HG03378 (cell line): ENCODE data around the gene NR4A2.
"Not testable (repeated sequence)": the region's sequence is repeated elsewhere in the genome, so short reads cannot be mapped to it uniquely, and the experiment has no call there.

Experiments
- ATAC-seq: cut with Tn5 transposase; IDR thresholded peaks from one replicate; pipeline ENCODE4 v1.9.1; 2021; ENCODE audit warnings: mild to moderate bottlenecking, moderate library complexity; ENCODE audit not compliant: unreplicated experiment

The NR4A2 gene

DNA sequence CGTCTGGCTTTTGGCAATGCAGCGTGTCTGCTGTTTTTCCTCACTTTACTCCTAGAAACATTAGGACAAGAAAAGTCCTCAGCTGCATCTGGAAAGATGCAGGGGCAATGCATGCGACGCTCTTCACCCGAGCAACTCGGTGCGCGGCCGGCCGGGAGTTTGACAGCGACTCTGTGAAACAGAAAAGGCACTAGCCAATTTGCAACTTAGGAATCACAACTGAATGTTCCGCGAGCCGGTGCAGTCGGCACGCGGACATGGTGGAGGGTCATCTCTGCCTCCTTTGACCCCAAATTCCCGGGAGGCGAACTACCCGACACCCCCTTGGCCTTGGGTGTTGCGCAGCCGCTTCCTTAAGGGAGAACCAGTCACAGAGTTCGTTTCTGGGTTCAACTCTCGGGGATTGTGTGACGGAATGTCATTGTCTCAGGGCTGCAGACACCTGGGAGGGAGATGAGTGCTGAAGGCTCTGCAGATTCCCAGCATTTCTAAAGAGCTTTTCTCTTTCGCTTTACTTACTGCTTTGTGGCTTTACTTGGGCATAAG, 9.8 kb downstream of the NR4A2 start:
- ATAC-seq: peak; percentile 18

DNA sequence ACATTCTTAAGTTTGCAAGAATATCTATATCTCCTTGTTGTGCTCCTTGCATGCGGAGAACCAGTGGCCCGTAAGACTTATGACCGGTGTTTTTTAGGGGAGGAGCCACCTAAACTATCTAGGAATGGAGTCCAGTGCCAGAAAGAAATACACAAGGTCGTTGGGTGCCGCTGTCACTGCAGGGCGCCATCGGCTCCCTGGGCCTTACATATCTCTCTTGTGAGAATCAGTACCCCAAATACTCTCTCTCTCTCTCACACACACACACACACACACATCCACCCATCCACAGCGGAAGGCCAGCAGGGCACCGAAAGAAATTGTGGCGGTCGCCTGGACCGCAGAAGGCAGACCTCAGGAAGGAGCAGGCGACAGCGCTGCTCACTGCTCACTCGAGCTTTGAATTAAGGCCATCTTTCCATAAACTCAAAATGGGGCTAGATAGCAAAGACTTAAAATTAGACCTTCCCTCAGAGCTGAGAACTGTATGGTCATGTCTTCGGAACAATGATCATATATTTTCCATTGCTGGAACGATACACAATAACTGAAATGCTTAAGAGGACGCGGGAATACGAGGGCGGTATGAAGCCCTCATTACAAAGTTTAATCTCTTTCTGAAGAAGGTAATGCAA, 10.4 kb downstream of the NR4A2 start:
- ATAC-seq: peak; percentile 66

DNA sequence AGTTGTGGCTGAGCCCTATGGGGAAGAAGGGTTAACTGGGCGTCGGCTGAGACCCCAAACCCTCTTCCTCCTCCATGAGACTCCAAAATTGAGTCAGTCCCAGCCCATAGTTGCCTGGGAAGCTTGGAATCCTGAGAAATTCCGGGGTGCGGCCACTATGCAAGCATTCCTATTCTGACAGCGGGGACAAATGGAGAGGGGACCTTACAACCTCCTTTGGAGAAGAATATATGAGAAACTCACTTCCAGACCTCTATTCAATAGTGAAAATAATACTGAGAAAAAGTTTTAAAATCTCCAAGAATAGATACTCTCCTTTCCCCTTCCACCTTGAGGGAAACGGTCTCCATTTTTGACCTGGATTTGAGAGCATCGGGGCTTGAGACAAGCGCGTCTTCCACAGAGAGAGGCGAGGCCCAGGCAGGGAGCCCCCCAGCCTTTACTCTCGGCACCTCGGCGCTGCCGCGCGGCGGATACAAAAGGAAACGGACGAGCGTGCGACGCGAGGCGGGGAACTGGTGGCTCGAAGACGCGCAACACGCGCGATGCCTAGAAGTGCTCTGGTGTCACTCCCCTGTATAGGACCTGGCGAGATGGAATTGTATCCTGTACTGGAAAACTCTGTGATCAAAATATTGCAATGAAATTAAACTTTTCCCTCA, 11.1 kb downstream of the NR4A2 start:
- no peak for ATAC-seq

DNA sequence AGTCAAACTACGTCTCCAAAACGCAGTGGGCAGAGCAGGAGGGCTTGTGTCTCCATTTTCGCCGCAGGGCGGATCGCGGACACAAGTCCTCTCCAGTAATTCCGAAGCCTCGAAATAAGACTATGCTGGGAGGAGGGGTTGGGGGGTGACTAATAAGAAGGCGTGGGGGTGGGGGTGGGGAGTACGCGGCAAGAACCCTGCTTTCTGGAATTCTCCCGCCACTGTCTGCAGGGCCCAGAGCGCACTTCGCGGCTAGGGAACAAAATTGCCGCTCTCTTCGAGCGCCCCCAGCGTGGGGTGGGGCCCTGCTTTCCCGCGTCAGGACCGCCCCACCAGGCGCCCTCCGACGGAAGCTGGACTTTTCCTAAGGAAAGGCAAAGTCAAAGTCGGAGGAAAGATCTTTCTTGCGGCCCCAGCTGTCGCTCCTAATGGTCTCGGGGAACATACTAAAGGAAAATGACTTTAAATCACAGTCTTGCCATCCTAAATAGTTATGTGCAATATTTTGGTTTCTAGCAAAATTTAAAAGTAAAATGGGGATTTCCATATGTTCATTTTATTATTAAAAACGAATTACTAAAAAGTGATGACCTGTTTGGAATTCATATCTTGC, 11.9 kb downstream of the NR4A2 start:
- ATAC-seq: no peak

DNA sequence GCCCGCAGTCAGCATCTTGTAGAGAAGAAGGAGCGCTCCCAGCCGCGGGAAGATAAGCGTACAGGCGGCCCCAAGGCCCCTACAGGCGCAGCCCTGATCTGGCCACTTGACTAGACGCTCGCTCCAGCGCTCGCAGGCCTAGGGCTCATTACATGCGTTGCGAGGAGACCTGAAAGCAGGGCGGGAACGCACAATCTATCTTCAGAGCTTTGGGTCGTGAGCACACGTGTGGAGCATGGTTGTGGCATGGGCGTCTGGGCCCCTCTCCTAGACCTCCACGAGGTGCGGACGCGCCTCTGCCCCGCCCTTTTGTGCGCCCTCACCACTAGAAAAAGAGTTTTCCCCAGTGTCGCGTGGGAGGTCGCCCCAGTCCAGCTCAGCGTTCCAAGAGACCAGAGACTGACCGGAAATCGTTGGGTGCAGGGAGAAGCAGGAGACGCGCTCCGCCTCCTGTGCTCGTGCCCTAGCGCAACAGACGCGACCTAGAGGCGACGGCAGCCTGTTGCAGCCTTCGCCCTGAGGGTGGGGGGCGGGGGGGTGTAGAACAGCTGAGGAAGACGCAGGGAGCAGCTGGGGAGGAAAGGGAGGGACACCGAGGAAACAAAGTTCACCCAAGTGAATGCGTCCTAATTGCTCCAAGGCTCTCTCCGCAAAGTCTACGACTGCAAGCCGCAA, 12.6 kb downstream of the NR4A2 start:
- ATAC-seq: no peak

DNA sequence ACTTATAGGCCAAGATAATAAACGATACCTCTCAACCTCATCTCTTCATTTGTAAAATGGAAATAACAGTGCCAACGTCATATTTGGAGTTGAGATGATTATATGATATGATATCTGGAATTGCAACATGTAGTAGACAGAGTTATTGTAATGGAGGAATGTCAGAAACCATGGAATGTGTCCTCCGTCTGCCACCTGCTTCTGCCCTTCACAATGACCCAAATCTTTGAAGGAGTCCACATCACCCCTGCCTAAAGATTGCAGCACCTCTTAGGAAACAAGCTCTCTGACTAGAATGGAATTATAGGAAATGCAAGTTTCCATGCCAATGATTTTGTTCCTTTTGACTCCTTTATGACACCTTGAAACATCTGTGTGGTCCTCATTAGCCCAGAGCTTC, 14.9 kb downstream of the NR4A2 start:
- ATAC-seq: no peak

DNA sequence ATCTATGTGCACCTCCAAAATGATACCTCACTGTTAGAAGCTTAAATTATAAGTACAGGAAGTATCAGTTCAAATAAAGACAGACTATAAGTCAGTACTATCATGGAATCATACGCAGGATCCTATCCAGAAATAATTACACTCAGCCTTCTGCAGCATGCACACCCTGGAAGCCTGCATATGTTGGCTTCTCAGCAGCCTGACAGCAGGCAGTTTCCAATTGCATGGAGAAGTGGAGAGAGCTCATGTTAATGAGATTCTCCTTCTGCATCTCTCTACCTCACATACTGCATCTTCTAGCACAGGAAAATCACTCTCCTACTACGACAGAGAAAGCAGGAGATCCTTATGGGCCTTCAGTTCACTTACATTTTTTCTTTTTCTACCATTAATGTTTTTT, 20.5 kb downstream of the NR4A2 start:
- no peak for ATAC-seq

DNA sequence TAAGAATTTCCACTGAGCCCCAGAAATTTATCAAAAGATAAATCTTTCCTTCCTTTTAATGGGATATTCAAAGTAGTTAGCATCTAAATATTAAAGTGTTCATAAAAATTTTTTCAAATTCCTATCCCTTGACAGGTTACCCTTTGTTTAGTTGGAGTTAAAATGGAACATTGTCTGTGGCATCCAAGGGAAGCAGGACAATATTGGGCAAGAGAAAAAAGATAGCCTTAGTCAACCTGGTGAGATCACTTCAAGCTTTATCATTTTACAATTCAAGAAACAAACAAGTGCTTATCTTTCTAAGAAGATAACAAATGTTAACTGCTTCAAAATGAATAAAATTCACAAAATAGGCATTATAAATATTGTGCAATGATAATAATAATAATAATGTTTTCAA, 21.7 kb downstream of the NR4A2 start:
- no peak for ATAC-seq

DNA sequence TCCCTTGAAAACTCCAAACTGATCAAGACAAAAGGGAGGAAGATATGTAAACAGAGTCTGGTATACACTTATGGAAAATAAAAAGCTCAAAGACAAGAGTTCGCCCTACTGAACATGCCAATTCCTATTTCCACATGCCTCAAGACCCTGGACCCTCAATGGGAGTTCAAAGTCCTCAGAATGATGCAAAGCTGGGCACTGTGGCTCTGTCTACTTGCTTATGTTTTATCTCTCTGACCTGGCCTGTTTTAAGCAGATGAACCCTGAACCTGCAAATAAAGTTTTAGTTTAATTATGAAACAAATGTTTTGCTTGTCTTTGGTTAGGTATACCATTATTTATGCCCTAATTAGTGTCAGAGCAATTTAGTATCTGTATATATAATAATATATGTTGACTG, 22.6 kb downstream of the NR4A2 start:
- ATAC-seq: no peak

DNA sequence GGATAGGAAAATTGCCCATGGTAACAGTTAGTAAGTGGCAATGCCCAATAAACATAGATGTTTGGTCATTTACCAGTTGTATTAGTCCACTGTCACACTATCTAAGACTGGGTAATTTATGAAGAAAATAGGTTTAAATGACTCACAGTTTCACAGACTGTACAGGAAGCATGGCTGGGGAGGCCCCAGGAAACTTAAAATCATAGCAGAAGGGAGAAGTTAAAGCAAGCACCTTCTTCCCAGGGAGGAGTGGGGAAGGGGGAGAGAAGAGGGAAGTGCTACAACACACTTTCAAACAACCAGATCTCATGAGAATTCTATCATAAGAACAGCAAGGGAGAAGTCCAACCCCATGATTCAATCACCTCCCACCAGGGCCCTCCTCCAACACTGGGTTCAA, 23.4 kb downstream of the NR4A2 start:
- peak; percentile 81 for ATAC-seq

DNA sequence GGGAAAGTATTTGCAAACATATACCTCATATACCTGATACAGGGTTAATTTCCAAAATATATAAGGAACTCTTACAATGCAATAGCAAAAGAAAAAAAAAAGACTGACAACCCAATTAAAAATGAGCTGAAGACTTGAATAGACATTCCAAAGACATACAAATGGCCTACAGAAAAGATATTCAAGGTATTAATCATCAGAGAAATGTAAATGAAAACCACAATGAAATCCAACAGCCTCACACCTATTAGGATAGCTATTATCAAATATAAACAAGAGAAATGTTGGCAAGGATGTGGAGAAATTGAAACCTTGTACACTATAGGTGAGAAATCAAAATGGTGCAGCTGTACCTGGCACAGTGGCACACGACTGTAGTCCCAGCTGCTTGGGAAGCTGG, 25.7 kb downstream of the NR4A2 start:
- ATAC-seq: no peak

DNA sequence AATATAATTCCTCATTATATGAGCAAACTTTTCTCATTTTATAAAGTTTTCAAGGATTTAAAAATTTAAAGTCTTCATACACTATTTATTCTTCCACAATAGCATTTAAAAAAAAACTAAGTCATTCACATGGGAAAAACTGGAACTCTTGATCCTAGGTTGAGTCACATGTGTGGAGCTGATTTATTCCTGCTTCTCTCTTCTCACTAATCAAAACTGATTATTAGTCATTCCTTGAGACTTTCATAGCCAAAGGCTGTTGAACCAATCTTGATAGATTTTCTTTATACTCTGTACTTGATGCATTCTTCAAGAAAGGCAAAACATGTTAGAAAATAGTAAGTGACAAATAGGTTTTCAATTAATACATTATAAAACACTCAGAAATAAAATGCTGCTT, 27.4 kb downstream of the NR4A2 start:
- no peak for ATAC-seq

DNA sequence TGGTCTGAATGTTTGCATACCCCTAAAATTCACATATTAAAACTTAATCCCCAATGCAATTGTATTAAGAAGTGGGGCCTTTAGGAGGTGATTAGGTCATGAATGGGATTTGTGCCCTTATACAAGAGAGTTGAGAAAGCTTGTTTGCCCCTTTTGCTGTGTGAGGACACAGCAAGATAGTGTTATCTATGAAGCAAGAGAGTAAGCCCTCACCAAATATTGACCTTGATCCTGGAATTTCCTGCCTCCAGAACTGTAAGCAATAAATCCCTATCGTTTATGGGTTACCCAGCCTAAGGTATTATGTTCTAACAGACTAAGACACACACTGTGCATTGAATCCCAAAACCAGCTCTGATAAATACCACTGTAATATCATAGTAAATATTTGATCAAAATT, 32.2 kb downstream of the NR4A2 start:
- no peak for ATAC-seq

DNA sequence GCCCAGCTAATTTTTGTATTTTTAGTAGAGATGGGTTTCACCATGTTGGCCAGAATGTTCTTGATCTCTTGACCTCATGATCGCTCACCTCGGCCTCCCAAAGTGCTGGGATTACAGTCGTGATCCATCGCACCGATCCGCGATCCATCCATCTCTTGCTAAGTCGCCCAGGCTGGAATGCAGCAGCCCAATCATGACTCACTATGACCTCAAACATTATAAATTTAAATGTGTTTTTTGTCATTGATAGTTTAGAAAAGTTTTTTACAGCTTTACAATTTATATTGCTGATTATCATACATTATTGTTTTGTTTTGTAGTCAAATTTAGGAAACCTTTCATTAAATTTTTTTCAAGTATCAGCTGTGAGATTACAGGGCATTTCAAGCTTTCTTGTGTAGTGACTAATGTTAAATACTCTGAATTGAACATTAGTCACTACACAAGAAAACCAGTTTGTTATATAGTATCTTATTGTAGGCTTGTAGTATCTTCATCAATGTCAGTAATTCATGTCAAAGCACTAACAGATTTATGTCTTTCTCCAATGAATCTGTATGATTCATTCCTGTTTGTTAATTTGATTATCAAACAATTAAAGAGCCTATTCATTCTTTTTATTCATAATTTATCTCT, 37.5 kb downstream of the NR4A2 start:
- ATAC-seq: no peak

DNA sequence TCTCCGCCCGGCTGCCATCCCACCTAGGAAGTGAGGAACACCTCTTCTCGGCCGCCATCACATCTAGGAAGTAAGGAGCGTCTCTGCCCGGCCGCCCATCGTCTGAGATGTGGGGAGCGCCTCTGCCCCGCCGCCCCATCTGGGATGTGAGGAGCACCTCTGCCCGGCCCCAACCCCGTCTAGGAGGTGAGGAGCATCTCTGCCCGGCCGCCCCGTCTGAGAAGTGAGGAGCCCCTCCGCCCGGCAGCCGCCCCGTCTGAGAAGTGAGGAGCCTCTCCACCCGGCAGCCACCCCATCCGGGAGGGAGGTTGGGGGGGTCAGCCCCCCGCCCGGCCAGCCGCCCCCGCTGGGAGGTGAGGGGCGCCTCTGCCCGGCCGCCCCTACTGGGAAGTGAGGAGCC, 39.1 kb downstream of the NR4A2 start:
- ATAC-seq: not testable (repeated sequence)

DNA sequence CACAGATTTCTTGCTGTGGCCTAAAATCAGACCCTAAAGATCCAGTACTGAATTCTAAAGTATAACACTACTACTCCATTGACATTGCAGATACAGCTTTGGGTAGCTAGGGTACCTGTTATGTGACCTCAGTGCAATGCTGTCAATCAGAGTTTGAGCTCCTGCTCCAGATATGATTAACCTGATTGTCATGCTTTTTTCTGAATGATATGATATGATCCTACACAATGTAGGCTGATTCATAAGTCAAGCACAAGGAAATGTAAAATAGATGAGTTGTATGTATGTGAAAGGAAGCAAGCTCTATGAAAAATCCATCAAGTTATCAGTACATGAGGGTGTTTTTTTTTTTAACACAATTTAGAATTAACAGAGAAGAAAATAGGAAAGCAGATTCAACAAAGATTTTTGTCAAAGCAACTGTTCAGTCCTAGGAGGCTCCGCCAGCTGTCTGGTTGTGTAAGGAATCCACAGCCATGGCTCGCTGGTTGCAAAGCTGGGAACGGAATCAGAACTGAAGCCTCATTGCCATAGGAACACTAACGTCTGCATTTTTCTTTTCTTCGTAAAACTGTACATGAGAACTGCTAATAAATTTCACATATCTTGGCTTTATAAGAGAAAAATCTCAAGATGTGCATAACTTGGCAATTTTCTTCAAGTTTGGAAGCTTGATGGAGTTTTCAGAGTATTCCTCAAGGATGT, 52.9 kb downstream of the NR4A2 start:
- no peak for ATAC-seq
